Activated CD4-positive, alpha-beta T cell treated with anti-CD3 and anti-CD28 coated beads for 24 hours (primary cell): Measurements from ENCODE around the gene SULF2.

Experiments used
- DNase-seq, 2 donors: peaks; one replicate each; pipeline ENCODE4 v3.0.0-alpha.2; 2020; ENCODE audit warnings: low read depth in 2 of 2

The SULF2 gene

GRCh38 chr20:47684306-47685080 lies 100.8 kb downstream of the SULF2 start:
- DNase-seq, result no peak

- DNase-seq, result no peak
Measured at GRCh38 chr20:47682916-47683315, 102.4 kb downstream of the SULF2 start.

GRCh38 chr20:47682028-47682783 lies 103.1 kb downstream of the SULF2 start:
- DNase-seq, result no peak

- DNase-seq, result no peak
Measured at GRCh38 chr20:47680804-47681529, 104.3 kb downstream of the SULF2 start.

- no peak for DNase-seq
Measured at GRCh38 chr20:47679462-47679861, 105.8 kb downstream of the SULF2 start.

- DNase-seq, result no peak
Measured at GRCh38 chr20:47678536-47678935, 106.7 kb downstream of the SULF2 start.

GRCh38 chr20:47677635-47678453 lies 107.4 kb downstream of the SULF2 start:
- DNase-seq, result peak; percentile 55

- no peak for DNase-seq
Measured at GRCh38 chr20:47676912-47677634, 108.2 kb downstream of the SULF2 start.

- DNase-seq, result no peak
Measured at GRCh38 chr20:47676219-47676721, 109.0 kb downstream of the SULF2 start.

- DNase-seq, result no peak
Measured at GRCh38 chr20:47675190-47676142, 109.8 kb downstream of the SULF2 start.

GRCh38 chr20:47674686-47675085 lies 110.6 kb downstream of the SULF2 start:
- no peak for DNase-seq

GRCh38 chr20:47674145-47674544 lies 111.1 kb downstream of the SULF2 start:
- DNase-seq, result no peak

- no peak for DNase-seq
Measured at GRCh38 chr20:47673671-47673955, 111.7 kb downstream of the SULF2 start.

GRCh38 chr20:47672886-47673670 lies 112.2 kb downstream of the SULF2 start:
- no peak for DNase-seq

GRCh38 chr20:47672166-47672565 lies 113.1 kb downstream of the SULF2 start:
- DNase-seq, result no peak

- no peak for DNase-seq
Measured at GRCh38 chr20:47670913-47671312, 114.4 kb downstream of the SULF2 start.

GRCh38 chr20:47669927-47670890 lies 115.1 kb downstream of the SULF2 start:
- no peak for DNase-seq

- DNase-seq, result no peak
Measured at GRCh38 chr20:47669489-47669888, 115.8 kb downstream of the SULF2 start.
